Lower lobe of right lung (tissue), 2 donors: ENCODE data around the gene TPX2. TPM values are rescaled to one million over a fixed set of nuclear protein-coding genes. Genes with fewer than 3 reads are reported as not detected.

ENCODE experiments used
- ATAC-seq, 2 donors: fragments of 200-7000 bp; cut with Tn5 transposase; one replicate each; pipeline ENCODE4 v1.9.1; 2020 to 2022; ENCODE audit warnings: mild to moderate bottlenecking in 2 of 2, moderate library complexity in 2 of 2
- DNase-seq: peaks from one replicate; pipeline ENCODE4 v3.0.0-alpha.2; 2020
- H3K27ac ChIP-seq: fragments of 200-600 bp; one replicate; pipeline ENCODE4 v1.8.0; 2022
- H3K27me3 ChIP-seq: fragments of 200-600 bp; one replicate; pipeline ENCODE4 v1.8.0; 2022; ENCODE audit warnings: low read depth
- H3K36me3 ChIP-seq: fragments of 200-600 bp; one replicate; pipeline ENCODE4 v1.8.0; 2022; ENCODE audit warnings: mild to moderate bottlenecking
- H3K4me1 ChIP-seq: fragments of 200-600 bp; one replicate; pipeline ENCODE4 v1.8.0; 2022
- H3K4me3 ChIP-seq: fragments of 200-600 bp; one replicate; pipeline ENCODE4 v1.8.0; 2022; ENCODE audit warnings: mild to moderate bottlenecking
- H3K9me3 ChIP-seq: fragments of 200-600 bp; one replicate; pipeline ENCODE4 v1.8.0; 2022
- intact Hi-C: fragments of 100-400 bp; cut with DNase I; formaldehyde crosslinking; loops from one replicate; pipeline ENCODE4 v1.11.0; 2022
- total RNA-seq: library from RNA; stranded (reverse); fragmentation: NEBNext Ultra II Directional; extraction: Animal tissue kit (Norgen Biotek cat#: 25700); gene quantifications from one replicate; pipeline ENCODE4 v1.2.1, GENCODE V29; 2021
- TF ChIP-seq, protein P1 (sequence below): fragments of 200-600 bp; IDR thresholded peaks from one replicate; pipeline ENCODE4 v1.8.0; 2022; ENCODE audit warnings: antibody characterized with exemption, mild to moderate bottlenecking
- donor health status: DM: no; HTN: yes; CAD: no; lungs with severe emphysema.

The TPX2 gene
- total RNA-seq, 1 donor from 2014 or later = 1.9 TPM

DNA sequence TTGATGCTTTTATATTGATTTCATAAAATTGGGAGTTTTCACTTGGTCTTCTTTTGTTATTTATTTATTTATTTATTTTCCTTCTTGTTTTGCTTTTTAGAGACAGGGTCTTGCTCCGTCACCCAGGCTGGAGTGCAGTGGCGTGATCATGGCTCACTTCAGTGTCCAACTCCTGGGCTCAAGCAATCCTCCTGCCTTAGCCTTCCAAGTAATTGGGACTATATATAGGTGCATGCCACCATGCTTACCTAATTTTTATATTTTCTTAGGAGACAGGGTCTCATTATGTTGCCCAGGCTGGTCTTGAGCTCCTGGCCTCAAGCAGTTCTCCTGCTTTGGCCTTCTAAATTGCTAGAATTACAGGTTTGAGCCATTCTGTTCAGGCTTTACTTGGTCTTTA, 41.7 kb downstream of the TPX2 start:
- intact Hi-C loops = no loop called here
- Histone ChIP-seq H3K27ac (no peak overlapping the region), H3K4me1 (no peaks in the 10 kb centered on the region), H3K27me3 (no peaks in the 10 kb centered on the region), H3K36me3 (no peaks in the 10 kb centered on the region), H3K9me3 (no peaks in the 10 kb centered on the region), H3K4me3 (no peak overlapping the region)
- no peak for DNase-seq
- ATAC-seq = no peak
- TF ChIP-seq, protein P1, sequence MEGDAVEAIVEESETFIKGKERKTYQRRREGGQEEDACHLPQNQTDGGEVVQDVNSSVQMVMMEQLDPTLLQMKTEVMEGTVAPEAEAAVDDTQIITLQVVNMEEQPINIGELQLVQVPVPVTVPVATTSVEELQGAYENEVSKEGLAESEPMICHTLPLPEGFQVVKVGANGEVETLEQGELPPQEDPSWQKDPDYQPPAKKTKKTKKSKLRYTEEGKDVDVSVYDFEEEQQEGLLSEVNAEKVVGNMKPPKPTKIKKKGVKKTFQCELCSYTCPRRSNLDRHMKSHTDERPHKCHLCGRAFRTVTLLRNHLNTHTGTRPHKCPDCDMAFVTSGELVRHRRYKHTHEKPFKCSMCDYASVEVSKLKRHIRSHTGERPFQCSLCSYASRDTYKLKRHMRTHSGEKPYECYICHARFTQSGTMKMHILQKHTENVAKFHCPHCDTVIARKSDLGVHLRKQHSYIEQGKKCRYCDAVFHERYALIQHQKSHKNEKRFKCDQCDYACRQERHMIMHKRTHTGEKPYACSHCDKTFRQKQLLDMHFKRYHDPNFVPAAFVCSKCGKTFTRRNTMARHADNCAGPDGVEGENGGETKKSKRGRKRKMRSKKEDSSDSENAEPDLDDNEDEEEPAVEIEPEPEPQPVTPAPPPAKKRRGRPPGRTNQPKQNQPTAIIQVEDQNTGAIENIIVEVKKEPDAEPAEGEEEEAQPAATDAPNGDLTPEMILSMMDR = no peak

DNA sequence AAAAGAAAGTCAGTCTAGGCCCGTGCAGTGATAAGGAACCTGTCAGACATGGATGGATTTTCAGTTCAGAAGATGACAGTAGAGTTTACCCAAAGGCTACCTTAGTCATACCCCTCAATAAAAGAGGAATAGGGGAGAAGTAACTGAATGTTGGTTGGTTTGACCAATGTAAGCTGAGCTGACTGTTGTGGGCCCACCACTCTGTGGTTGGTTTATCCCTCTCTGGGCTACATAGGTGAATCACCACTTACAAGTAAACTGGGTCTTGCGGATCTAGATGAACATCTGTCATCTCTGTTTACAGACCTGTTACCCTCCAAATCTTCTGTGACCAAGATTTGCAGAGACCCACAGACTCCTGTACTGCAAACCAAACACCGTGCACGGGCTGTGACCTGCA, 42.9 kb downstream of the TPX2 start:
- Histone ChIP-seq H3K36me3 (no peaks in the 10 kb centered on the region), H3K4me1 (no peaks in the 10 kb centered on the region), H3K4me3 (no peak overlapping the region), H3K9me3 (no peaks in the 10 kb centered on the region), H3K27me3 (no peaks in the 10 kb centered on the region), H3K27ac (no peak overlapping the region)
- TF ChIP-seq, protein P1 = no peak
- intact Hi-C loops = no loop called here
- ATAC-seq = no peak
- no peak for DNase-seq

DNA sequence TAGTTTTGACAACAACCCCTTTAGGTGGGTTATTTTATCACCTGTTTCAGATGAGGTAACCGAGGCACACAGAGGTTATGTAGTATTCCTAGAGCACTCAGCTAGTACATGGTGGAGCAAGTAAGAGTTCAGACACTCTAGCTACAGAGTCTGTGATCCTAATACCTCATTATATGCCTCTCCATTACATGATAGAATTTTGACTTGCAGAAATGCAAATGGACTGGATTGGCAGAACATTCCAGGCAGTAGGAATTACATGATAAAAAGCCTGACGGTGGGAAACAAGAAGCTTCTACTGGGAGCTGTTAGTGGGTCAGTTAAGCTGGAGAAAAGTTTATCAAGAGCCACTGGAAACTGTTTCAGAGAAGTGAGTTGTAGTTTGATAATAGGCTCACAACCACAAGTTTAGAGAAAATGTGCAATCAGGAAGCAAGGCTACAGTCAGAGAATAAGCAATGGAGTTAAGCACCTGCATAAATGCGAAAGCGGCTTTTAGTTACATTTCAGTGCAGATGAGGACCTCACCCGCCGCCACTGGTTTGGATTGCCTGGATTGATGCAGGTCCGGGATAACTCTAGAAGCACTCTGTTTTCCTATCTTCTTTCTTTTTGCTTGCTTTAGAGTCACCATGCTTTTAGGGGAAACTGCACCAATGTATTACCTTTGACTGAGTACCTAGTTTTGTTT, 45.4 kb downstream of the TPX2 start:
- no peak for ATAC-seq
- no peaks in the 10 kb centered on the region for H3K4me1 ChIP-seq
- H3K27me3 ChIP-seq = no peaks in the 10 kb centered on the region
- no peak overlapping the region for H3K27ac ChIP-seq
- H3K9me3 ChIP-seq = no peaks in the 10 kb centered on the region
- TF ChIP-seq, protein P1 = no peak
- no peak for DNase-seq
- H3K36me3 ChIP-seq = no peaks in the 10 kb centered on the region
- no peak overlapping the region for H3K4me3 ChIP-seq
- intact Hi-C loops = no loop called here

DNA sequence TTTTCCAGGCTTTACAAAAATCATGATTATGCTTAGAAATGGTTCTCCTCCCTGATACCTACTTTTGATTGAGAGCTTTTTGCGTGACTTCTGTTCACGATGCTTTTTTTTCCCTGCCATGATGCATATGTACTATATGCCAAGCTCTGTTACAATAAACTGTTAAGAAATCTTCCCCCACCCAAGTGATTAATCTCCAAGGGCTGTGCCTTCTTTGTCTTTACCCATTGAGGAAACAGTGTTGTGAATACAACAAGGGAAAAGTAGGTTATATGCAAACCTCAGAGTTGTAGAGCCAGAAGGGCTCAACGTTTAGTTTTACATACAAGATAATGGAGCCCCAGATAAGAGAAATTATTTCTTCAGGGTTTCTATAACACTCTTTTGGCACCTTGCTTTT, 46.0 kb downstream of the TPX2 start:
- no peak overlapping the region for H3K4me3 ChIP-seq
- H3K4me1 ChIP-seq = no peaks in the 10 kb centered on the region
- H3K36me3 ChIP-seq = no peaks in the 10 kb centered on the region
- ATAC-seq = no peak
- H3K27me3 ChIP-seq = no peaks in the 10 kb centered on the region
- no peak overlapping the region for H3K27ac ChIP-seq
- no peak for DNase-seq
- intact Hi-C loops = no loop called here
- TF ChIP-seq, protein P1 = no peak
- no peaks in the 10 kb centered on the region for H3K9me3 ChIP-seq

DNA sequence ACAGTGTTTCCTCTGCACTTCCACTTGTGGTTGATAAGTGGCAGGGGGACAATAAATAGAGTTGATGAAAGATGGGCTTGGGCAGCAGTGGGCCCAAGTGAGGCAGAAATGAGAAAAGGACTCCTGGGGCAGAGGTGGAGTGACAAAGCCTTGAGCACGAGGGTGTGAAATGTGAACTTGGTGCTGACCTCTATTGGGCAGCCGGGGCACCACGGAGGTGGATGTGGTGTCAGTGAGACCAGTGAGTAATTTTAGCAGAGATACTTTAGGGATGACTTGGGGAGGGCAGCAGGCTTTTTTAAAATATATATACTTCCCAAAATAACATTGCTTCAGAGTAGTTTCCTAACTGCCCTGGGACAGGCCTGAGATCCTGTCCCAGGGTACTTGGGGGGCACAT, 49.5 kb downstream of the TPX2 start:
- H3K9me3 ChIP-seq = no peaks in the 10 kb centered on the region
- no peaks in the 10 kb centered on the region for H3K27me3 ChIP-seq
- H3K4me1 ChIP-seq = no peaks in the 10 kb centered on the region
- ATAC-seq = no peak
- H3K27ac ChIP-seq = no peak overlapping the region
- TF ChIP-seq, protein P1 = no peak
- DNase-seq = no peak
- intact Hi-C loops = no loop called here
- H3K36me3 ChIP-seq = no peaks in the 10 kb centered on the region
- H3K4me3 ChIP-seq = no peak overlapping the region
